OCI-LY1 (cell line): ENCODE results near the gene PIF1.

Source experiments
- CTCF ChIP-seq: fragments of 200-600 bp; sonication (generic), shearing (Covaris generic); IDR thresholded peaks from 2 replicates; pipeline ENCODE4 v1.5.1; 2017; ENCODE audit warnings: mild to moderate bottlenecking, antibody characterized with exemption, low read length, moderate library complexity, mixed read lengths
- EZH2 ChIP-seq: fragments of 200-600 bp; sonication (generic), shearing (Covaris generic); IDR thresholded peaks from 2 replicates; pipeline ENCODE4 v1.8.0; 2017; ENCODE audit warnings: borderline replicate concordance, mixed run types, mild to moderate bottlenecking, antibody characterized with exemption, low read length, moderate library complexity, mixed read lengths

GRCh38 chr15:64774629-64775493, 50.6 kb downstream of the PIF1 start:
- TF ChIP-seq CTCF, result no peak
- no peak for TF ChIP-seq EZH2
